Measurements from ENCODE around the gene DERA.
"Not testable (repeated sequence)": the region's sequence is repeated elsewhere in the genome, so short reads cannot be mapped to it uniquely, and the experiment has no call there.

The DERA gene

DNA sequence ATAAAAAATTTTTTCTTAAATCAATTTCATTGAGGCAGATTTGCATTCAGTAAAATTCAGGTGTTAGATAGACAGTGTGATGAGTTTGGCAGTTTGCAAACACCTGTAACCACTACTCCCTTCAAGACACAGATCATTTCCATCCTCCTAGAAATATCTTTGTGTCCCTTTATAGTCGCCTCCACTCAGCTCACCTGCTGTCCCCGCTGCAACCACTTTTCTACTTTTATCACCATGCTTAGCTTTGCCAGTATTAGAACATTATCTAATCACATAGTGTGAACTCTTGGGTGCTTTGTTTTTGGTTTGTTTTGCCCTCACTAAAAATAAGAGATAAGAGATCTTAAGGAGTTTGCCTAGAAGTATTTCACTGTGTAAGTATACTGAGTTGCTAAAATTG, 73.8 kb downstream of the DERA start:
- Mint-ChIP-seq H3K27me3 (no peaks in the 10 kb centered on the region), H3K36me3 (peaks cover 34% of the 10 kb centered on the region), H3K9me3 (no peaks in the 10 kb centered on the region), H3K27ac (no peak overlapping the region), H3K4me1 (peaks cover 2% of the 10 kb centered on the region), H3K4me3 (no peak overlapping the region)
- DNase-seq: no peak
- CTCF ChIA-PET: no interaction called here

DNA sequence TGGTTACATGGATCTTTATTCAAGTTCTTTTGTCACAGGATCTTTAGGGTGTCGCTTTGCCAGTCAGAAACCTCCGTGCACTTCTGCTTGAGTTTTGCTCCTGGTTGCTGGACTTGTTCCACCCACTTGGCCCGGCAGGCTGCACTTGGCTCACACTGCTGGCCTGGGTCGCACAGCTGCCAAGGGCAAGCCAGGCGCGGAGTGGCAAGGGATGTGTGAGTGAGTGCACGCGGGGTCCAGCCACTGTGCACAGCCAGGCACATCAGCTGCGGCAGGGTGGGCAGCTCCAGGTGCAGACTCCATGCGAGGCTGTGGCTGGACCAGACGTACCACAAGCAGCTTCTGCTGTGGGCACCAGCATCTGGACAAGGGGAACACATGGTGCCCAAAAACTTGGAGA, 76.6 kb downstream of the DERA start:
- no peaks in the 10 kb centered on the region for H3K27me3 Mint-ChIP-seq
- no peak overlapping the region for H3K4me3 Mint-ChIP-seq
- H3K36me3 Mint-ChIP-seq: peaks cover 36% of the 10 kb centered on the region
- H3K9me3 Mint-ChIP-seq: no peaks in the 10 kb centered on the region
- H3K27ac Mint-ChIP-seq: no peak overlapping the region
- CTCF ChIA-PET: no interaction called here
- no peak for DNase-seq
- peaks cover 2% of the 10 kb centered on the region for H3K4me1 Mint-ChIP-seq

DNA sequence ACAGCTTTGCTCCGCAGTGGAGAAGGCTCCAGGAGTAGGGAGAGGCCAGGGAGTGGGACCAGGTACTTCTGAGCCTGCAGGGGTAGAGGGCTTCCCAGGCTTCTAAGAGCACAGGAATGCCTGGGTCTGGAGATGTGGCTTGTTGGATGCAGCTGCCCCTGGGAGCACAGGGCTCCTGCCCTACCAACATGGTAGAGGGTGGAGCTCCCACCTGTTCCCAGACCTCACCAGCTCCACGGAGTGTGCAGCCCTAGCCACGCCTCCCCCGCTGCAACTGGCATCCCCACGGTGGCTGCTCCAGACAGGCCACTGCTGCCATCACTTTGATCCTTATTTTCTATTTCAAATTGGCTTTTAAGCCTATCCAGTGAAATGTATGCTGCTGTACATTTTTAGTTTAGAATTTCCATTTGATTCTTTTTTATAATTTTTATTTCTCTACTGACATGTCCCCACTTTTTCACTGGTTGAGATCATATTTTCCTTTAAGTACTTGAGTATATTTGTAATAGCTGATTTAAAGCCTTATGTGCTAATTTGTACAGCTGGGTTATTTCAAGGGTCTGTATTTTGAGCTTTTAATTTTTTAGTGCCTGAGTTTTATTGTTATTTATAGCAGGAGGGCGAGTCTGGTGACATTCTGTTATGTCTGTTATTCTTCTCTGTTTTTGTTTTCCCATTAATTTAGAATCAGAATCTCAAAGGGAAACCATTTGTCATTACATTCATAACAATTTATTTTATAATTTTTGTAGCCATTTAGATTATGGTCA, 78.0 kb downstream of the DERA start:
- Mint-ChIP-seq H3K27ac (no peak overlapping the region), H3K9me3 (no peaks in the 10 kb centered on the region), H3K27me3 (no peaks in the 10 kb centered on the region), H3K4me1 (peaks cover 2% of the 10 kb centered on the region), H3K36me3 (peaks cover 26% of the 10 kb centered on the region), H3K4me3 (no peak overlapping the region)
- CTCF ChIA-PET: no interaction called here
- DNase-seq: no peak

DNA sequence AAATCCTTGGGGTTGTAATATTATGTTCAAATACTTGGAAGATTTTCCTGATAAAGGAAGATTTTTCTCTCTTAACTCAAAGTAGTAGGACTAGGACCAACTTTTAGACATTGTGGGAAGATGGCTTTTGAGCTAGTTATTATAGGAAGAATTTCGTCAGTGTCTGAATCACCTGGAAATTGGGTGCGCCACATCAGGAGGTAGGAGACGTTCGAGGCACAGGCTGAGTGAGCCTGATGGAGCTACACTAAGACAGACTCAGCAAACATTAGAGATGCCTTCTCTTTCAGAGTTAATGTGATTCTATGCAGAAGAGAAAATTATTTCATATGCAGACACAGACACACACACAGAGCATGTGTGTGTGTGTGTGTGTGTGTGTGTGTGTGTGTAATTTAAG, 84.7 kb downstream of the DERA start:
- Mint-ChIP-seq H3K4me3 (no peak overlapping the region), H3K36me3 (peaks cover 4% of the 10 kb centered on the region), H3K4me1 (no peaks in the 10 kb centered on the region), H3K9me3 (no peaks in the 10 kb centered on the region), H3K27ac (no peak overlapping the region), H3K27me3 (no peaks in the 10 kb centered on the region)
- no peak for DNase-seq
- CTCF ChIA-PET: no interaction called here

DNA sequence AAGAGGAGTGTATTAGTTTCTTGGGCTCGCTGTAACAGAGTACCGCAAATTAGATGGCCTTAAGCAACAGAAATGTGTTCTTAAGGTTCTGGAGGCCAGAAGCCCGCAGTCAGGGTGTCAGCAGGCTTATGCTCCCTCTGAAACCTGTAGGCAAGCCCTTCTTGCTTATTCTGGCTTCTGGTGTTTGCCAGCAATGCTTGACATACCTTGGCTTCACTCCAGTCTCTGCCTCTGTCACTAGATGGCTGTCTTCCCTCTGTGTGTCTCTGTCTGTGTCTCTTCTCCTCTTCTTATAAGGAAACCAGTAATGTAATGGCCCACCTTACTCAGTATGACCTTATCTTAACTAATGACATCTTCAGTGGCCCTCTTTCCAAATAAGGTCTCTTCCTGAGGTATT, 85.1 kb downstream of the DERA start:
- H3K4me1 Mint-ChIP-seq: no peaks in the 10 kb centered on the region
- H3K36me3 Mint-ChIP-seq: peaks cover under 1% of the 10 kb centered on the region
- H3K27ac Mint-ChIP-seq: no peak overlapping the region
- H3K27me3 Mint-ChIP-seq: no peaks in the 10 kb centered on the region
- DNase-seq: no peak
- CTCF ChIA-PET: no interaction called here
- no peaks in the 10 kb centered on the region for H3K9me3 Mint-ChIP-seq
- H3K4me3 Mint-ChIP-seq: no peak overlapping the region

DNA sequence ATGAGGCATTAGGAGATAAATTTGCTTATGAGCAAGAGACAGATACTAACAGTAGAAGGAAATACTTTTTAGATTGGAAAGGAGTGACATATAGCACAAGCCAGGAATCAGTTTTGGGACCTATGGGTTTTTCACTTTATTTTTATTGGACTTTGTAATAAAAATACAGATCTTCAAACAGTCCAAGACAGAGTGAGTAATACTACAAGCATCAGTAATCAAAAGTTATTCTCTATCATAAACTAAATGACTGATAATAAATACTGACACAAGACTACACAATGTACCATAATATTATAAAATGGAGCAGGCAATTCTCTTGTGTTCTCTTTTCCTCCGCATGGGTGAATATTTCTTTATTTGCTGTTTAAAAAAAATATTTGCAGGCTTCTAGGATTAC, 85.8 kb downstream of the DERA start:
- no peak overlapping the region for H3K4me3 Mint-ChIP-seq
- CTCF ChIA-PET: no interaction called here
- H3K27ac Mint-ChIP-seq: no peak overlapping the region

DNA sequence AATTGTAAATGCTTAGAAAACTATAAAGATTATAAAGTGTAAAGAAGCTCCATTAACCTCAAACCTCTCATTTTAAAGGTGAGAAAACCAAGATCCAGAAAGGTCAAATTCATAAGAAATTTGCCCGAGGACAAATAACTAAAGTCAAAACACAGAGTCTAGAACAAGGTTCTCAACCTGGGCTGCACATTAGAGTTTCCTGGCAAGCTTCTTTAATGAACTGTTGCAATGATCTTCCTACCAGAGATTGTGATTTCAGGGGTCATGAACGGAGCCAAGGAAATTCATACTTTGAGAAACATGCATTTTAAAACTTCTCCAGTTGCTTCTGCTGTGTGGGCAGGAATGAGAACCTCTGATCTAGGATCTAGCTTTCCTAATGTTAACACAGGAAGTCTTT, 86.8 kb downstream of the DERA start:
- H3K36me3 Mint-ChIP-seq: no peaks in the 10 kb centered on the region
- H3K9me3 Mint-ChIP-seq: no peaks in the 10 kb centered on the region
- no peak overlapping the region for H3K27ac Mint-ChIP-seq
- DNase-seq: no peak
- H3K27me3 Mint-ChIP-seq: no peaks in the 10 kb centered on the region
- H3K4me1 Mint-ChIP-seq: no peaks in the 10 kb centered on the region
- H3K4me3 Mint-ChIP-seq: no peak overlapping the region
- CTCF ChIA-PET: interaction anchor here (0.7 kb wide), 1 partner anchor 10 kb away, joined by 4 read pairs; no protein-coding TSS in a partner anchor

More for the DNA sequence above, 85.8 kb downstream of the DERA start:
- H3K4me1 Mint-ChIP-seq: no peaks in the 10 kb centered on the region
- no peaks in the 10 kb centered on the region for H3K9me3 Mint-ChIP-seq
- H3K36me3 Mint-ChIP-seq: no peaks in the 10 kb centered on the region
- no peaks in the 10 kb centered on the region for H3K27me3 Mint-ChIP-seq
- no peak for DNase-seq

DNA sequence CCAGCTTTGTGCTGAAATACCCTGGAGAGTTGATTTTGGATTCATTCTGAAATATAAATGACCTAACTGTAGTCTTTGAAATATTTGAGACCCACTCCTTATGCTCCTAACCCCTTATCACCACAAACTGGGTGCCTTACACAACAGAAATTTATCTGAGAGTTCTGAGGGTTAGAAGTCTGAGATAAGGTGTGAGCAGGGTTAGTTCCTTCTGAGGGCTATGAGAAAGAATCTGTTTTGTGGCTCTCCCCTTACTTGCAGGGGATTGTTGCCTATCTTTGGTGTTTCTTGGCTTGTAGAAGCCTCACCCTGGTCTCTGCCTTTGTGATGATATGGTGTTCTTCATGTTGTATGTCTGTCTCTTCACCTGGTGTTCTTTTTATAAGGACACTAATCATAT, 91.7 kb downstream of the DERA start:
- no peaks in the 10 kb centered on the region for H3K9me3 Mint-ChIP-seq
- H3K27ac Mint-ChIP-seq: no peak overlapping the region
- no peak for DNase-seq
- no peaks in the 10 kb centered on the region for H3K27me3 Mint-ChIP-seq
- H3K4me1 Mint-ChIP-seq: no peaks in the 10 kb centered on the region
- CTCF ChIA-PET: no interaction called here
- no peak overlapping the region for H3K4me3 Mint-ChIP-seq
- H3K36me3 Mint-ChIP-seq: peaks cover 8% of the 10 kb centered on the region

DNA sequence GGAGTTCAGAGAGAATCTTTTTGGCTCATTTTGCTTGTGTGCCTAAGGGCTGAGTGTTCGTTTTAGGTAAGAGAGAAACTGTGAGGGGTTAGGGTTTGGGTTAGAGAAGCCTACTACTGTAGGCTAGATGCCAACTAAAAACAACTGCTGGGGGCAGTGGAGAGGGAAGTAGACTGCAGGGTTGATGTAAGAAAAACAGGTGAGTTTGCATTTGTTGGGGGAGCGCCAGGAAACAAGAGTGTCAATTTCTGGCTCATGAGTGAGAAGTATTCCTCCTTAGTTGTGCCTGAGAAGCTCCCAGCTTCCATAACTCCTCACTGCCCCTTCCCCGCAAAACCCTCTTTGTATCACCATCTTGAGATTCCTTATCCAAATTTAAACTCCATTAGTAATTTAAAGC, 92.3 kb downstream of the DERA start:
- Mint-ChIP-seq H3K27me3 (no peaks in the 10 kb centered on the region), H3K27ac (no peak overlapping the region), H3K4me3 (no peak overlapping the region), H3K4me1 (no peaks in the 10 kb centered on the region), H3K9me3 (no peaks in the 10 kb centered on the region), H3K36me3 (peaks cover 8% of the 10 kb centered on the region)
- CTCF ChIA-PET: no interaction called here
- no peak for DNase-seq

DNA sequence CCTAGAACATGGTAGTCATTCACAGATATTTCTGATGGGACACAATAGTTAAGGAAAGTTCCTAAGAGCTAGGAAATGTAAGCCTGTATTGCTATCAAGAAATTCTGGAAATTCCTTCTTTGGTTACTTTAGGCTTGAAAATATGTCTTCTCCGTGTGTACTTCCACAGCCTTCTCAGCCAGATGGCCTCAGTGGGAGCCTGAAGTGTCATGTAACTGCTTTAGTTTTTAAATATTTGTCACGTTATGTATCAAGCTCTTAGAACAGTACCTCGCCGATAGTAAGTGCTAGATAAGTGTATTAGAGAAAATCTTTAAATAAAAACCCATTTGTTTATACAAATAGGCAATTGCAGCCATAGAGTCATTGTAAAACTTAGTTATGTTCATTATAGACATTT, 95.6 kb downstream of the DERA start:
- Mint-ChIP-seq H3K4me1 (no peaks in the 10 kb centered on the region), H3K4me3 (no peak overlapping the region), H3K9me3 (no peaks in the 10 kb centered on the region), H3K27me3 (no peaks in the 10 kb centered on the region), H3K27ac (no peak overlapping the region), H3K36me3 (peaks cover 8% of the 10 kb centered on the region)
- CTCF ChIA-PET: no interaction called here
- no peak for DNase-seq

DNA sequence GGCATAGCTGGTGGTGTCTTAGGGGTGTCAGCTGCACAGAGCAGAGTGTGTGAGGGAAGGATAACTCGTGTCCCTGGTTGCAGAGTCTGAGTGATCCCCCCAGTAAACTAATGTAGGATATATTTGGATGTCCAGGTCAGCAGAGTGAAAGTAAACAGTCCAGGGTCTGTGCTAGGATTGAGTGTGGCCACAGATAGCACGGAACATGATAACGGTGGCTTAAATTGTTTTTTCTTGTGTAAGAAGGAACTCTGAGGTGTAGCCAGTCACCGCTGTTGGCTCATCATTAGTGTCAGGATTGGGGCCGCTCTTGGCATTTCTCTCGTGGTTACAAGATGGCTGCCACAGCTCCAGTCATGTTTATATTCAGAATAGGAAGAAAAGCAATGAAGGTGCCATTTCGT, 97.3 kb downstream of the DERA start:
- DNase-seq: no peak
- H3K27me3 Mint-ChIP-seq: no peaks in the 10 kb centered on the region
- no peaks in the 10 kb centered on the region for H3K4me1 Mint-ChIP-seq
- no peak overlapping the region for H3K4me3 Mint-ChIP-seq
- peaks cover 7% of the 10 kb centered on the region for H3K9me3 Mint-ChIP-seq
- no peak overlapping the region for H3K27ac Mint-ChIP-seq
- CTCF ChIA-PET: no interaction called here
- peaks cover 13% of the 10 kb centered on the region for H3K36me3 Mint-ChIP-seq

DNA sequence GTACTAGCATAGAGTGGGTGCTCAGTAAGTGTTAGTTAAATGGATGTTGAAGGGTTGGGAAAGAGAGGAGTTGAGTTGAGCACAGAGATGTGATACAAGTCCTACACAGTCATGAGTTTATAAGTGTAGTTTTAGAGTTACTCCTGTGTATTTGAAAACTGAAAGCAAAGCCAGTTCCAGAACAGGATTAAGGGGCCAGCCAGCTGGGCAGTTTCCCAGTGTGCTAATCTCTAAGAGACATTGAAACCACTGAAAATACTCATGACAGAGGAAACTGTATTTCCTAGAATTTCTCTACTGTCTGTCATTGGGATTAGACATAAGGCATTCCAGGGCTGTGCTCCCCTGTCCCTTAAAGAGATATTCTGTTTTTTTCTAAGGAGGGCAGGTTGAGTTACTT, 101.0 kb downstream of the DERA start:
- Mint-ChIP-seq H3K9me3 (peaks cover 28% of the 10 kb centered on the region), H3K36me3 (peaks cover 23% of the 10 kb centered on the region), H3K27me3 (no peaks in the 10 kb centered on the region), H3K27ac (no peak overlapping the region), H3K4me1 (no peaks in the 10 kb centered on the region), H3K4me3 (no peak overlapping the region)
- no peak for DNase-seq
- CTCF ChIA-PET: no interaction called here

DNA sequence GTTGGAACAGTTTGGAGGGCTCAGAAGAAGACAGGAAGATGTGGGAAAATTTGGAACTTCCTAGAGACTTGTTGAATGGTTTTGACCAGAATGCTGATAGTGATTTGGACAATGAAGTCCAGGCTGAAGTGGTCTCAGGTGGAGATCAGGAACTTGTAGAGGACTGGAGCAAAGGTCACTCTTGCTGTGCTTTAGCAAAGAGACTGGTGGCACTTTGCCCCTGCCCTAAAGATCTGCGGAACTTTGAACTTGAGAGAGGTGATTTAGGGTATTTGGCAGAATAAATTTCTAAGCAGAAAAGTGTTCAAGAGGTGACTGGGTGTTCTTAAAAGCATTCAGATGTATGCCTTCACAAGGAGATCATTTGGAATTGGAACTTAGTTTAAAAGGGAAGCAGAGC, 102.6 kb downstream of the DERA start:
- H3K27me3 Mint-ChIP-seq, H3K27ac Mint-ChIP-seq, H3K4me1 Mint-ChIP-seq, DNase-seq, H3K4me3 Mint-ChIP-seq, CTCF ChIA-PET: not testable (repeated sequence)
- Mint-ChIP-seq H3K9me3 (peaks cover 28% of the 10 kb centered on the region), H3K36me3 (peaks cover 25% of the 10 kb centered on the region)

DNA sequence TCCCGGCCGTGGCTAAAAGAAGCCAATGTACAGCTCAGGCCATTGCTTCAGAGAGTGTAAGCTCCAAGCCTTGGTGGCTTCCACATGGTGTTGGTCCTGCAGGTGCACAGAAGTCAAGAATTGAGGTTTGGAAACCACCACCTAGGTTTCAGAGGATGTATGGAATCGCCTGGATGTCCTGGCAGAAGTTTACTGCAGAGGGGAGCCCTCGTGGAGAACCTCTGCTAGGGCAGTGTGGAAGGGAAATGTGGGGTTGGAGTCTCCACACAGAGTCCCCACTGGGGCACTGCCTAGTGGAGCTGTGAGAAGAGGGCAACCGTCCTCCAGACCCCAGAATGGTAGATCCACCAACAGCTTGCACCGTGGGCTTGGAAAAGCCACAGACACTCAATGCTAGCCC, 103.3 kb downstream of the DERA start:
- H3K4me3 Mint-ChIP-seq, DNase-seq, CTCF ChIA-PET, H3K27me3 Mint-ChIP-seq, H3K4me1 Mint-ChIP-seq, H3K27ac Mint-ChIP-seq: not testable (repeated sequence)
- peaks cover 28% of the 10 kb centered on the region for H3K9me3 Mint-ChIP-seq
- peaks cover 25% of the 10 kb centered on the region for H3K36me3 Mint-ChIP-seq

DNA sequence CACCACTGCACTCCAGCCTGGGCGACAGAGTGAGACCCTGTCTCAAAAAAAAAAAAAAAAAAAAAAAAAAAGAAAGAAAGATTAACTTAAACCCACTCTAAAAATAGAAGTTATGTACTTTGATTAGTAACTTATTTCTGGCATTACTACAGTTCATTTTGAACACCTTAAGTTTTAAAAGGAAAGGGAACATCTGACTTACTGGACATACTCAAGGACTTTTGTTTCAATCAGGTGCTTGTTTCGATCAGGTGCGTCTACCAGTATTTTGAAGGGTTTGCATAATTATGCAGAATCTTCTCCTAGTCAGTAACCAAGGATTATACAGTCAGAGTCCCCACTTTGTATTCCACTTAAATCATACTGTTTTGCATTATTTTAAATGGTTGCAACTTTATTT, 105.6 kb downstream of the DERA start:
- peaks cover 39% of the 10 kb centered on the region for H3K9me3 Mint-ChIP-seq
- H3K36me3 Mint-ChIP-seq: peaks cover 32% of the 10 kb centered on the region
- H3K27ac Mint-ChIP-seq: no peak overlapping the region
- H3K27me3 Mint-ChIP-seq: no peaks in the 10 kb centered on the region
- H3K4me1 Mint-ChIP-seq: no peaks in the 10 kb centered on the region
- H3K4me3 Mint-ChIP-seq: no peak overlapping the region
- CTCF ChIA-PET: no interaction called here
- no peak for DNase-seq

DNA sequence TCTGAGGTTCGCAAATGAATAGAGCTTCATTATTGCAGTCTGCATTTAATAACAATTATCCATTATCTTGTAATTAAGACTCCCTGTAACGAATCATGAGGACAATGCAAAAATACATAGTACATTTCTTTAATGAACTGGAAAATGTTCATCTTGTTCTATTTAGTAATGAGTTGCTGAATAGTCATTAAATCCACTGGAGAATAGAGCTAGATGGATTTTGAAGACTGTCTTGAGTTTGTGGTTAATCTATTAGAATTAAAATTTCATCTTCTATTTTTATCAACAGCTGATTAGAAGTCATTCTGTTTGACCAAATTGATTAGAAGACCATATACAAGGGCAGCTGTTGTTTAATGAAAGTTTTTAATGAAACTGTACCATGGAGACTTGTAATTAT, 107.2 kb downstream of the DERA start:
- H3K4me3 Mint-ChIP-seq: no peak overlapping the region
- H3K27me3 Mint-ChIP-seq: no peaks in the 10 kb centered on the region
- CTCF ChIA-PET: no interaction called here
- H3K4me1 Mint-ChIP-seq: no peaks in the 10 kb centered on the region
- DNase-seq: no peak
- peaks cover 35% of the 10 kb centered on the region for H3K9me3 Mint-ChIP-seq
- no peak overlapping the region for H3K27ac Mint-ChIP-seq
- H3K36me3 Mint-ChIP-seq: peaks cover 27% of the 10 kb centered on the region

All from activated naive CD4-positive, alpha-beta T cell treated with anti-CD3 and anti-CD28 coated beads, Interleukin-2, amount 10 ng/mL, durations not matched to agents 7 days and 5 days (primary cell).